GM10266 (cell line): Measurements from ENCODE around the gene MPZL3.

Experiments
- DNase-seq: peaks from one replicate; pipeline ENCODE4 v3.0.0; 2012; ENCODE audit errors: extremely low spot score
- CTCF ChIP-seq: IDR thresholded peaks from 2 replicates; pipeline ENCODE4 v1.5.1; 2012; ENCODE audit warnings: mild to moderate bottlenecking, low read depth; ENCODE audit not compliant: control insufficient read depth, insufficient read depth; ENCODE audit errors: missing control alignments

Gene MPZL3

DNA sequence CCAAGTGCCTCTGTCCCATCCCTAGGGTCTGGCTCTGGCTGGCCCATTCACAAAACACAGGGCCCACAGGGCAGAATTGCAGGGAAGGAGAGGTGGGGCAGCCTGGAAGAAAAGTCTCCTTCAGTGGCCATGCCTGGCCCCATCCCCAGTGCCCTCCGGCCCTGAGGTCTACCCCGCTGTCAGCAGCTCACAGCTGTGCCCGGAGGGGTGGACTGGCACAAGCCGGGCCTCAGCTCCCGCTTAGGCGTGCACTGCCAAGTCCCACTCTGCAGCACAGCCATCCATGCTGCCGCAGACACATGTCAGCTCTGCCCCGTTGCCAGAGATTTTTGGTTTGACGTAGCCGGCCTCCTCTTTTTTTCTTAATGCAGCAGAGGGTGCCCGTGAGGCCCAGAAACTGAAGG, 71.9 kb downstream of the MPZL3 start:
- no peak for TF ChIP-seq CTCF
- no peak for DNase-seq

DNA sequence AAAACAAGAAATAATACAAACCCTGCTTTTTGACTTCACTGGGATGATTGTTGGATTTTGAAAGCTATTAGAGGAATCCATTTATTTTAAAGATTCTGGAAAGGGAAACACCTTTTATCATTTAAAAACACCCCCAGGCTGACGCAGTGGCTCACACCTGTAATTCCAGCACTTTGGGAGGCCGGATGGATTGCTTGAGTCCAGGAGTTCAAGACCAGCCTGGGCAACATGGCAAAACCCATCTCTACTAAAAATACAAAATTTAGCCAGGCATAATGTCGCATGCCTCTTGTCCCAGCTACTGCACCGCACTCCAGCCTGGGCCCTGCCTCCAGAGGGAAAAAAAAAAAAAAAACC, 75.4 kb downstream of the MPZL3 start:
- TF ChIP-seq CTCF = no peak
- no peak for DNase-seq
